Measurements from ENCODE around the gene GCGR. TPM values are rescaled to one million over a fixed set of nuclear protein-coding genes. Genes with fewer than 3 reads are reported as not detected.

Gene GCGR
- total RNA-seq: not detected

DNA sequence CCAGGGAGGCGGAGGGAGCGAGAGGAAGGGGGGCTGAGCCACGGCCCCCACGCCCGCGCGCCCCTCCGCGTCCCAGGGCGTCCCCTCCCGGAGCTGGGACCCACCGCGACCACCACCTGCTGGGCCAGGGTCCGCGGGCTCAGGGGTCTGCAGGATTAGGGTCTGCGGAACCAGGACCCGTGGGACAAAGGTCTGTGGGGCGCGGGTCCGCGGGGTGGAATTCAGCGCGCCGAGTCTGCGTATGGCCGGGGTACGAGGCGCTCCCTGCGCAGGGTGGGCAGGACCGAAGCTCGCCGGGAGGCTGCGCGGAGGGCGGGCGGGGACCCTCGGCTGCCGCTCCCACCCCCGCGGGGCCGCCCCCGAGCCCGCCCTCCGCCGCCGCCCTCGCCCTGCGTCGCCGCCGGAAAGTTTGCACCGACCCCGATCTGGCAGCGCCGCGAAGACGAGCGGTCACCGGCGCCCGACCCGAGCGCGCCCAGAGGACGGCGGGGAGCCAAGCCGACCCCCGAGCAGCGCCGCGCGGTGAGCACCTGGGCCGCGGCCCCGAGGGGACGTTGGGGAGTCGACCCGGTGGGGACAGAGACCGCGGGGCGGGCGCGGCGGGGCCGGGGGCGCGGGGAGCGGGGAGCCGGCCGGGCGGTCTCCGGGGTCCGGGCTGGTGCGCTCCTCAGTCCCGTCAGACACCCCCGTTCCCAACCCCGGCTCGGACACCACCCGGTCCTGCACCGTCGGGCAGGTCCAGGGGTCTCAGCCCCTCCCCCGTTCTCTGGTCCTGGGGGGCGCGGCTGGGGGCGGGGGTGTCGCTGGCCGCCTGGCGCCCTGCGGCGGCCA, at the start of gene GCGR:
GCGR (plus strand) TSS at position 423 of the 831 bp plus-strand sequence. CDS start 4,869 bp downstream, outside the sequence.
- no peaks in the 10 kb centered on the region for H3K9me3 ChIP-seq
- H3K27me3 ChIP-seq: peaks cover 19% of the 10 kb centered on the region
- intact Hi-C loops (cut with DNase I): no loop called here
- H3K36me3 ChIP-seq: no peaks in the 10 kb centered on the region
- H3K27ac ChIP-seq: no peak within 1 kb of the TSS
- DNase-seq: no peak
- no peak within 1 kb of the TSS for H3K4me3 ChIP-seq (replicated peaks in 1 of 3)
- peaks cover 3 to 18% of the 10 kb centered on the region in 2 donors for H3K4me1 ChIP-seq
- 7% methylated on average over 6 of the region's 110 CpGs; no CpG with 5 or more reads in 1 of the 2 donors for WGBS, 2 donors
- no peak for TF ChIP-seq POLR2A (IDR thresholded peaks at IDR 0.05)
- TF ChIP-seq, protein P1, sequence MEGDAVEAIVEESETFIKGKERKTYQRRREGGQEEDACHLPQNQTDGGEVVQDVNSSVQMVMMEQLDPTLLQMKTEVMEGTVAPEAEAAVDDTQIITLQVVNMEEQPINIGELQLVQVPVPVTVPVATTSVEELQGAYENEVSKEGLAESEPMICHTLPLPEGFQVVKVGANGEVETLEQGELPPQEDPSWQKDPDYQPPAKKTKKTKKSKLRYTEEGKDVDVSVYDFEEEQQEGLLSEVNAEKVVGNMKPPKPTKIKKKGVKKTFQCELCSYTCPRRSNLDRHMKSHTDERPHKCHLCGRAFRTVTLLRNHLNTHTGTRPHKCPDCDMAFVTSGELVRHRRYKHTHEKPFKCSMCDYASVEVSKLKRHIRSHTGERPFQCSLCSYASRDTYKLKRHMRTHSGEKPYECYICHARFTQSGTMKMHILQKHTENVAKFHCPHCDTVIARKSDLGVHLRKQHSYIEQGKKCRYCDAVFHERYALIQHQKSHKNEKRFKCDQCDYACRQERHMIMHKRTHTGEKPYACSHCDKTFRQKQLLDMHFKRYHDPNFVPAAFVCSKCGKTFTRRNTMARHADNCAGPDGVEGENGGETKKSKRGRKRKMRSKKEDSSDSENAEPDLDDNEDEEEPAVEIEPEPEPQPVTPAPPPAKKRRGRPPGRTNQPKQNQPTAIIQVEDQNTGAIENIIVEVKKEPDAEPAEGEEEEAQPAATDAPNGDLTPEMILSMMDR (IDR thresholded peaks at IDR 0.05): no peak

DNA sequence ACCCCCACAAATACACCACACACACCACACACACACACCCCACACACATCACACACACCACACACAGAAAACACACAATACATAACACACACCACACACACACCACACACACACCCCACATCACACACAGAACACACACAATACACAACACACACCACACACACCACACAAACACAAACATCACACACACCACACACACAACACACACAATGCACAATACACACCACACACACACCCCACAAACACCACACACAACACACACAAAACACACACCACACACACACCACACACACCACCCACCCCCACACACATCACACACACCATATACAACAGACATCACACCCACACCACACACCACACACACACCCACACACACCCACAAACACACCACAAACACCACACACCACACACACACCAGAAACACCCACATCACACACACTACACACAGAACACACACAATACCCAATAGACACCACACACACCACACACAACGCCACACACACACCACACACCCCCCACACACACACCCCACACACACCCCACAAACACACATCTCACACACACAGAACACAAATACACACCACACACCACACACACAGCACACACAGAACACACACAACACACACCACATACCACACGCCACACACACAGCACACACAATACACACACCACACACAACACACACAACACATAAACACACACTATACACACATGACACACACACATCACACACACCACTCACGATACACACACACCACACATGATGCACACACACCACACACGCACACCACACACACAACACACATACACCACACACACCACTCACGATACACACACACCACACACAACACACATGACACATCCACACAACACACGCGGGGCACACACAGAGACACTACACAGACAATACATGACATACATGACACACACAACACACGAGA, 11.0 kb upstream of the GCGR start:
- no peak for TF ChIP-seq POLR2A (IDR thresholded peaks at IDR 0.05)
- TF ChIP-seq, protein P1 (IDR thresholded peaks at IDR 0.05): no peak
- WGBS, 2 donors: 87 to 89% methylated on average over 8 of the region's 8 CpGs
- Histone ChIP-seq H3K27me3 (no peaks in the 10 kb centered on the region), H3K9me3 (no peaks in the 10 kb centered on the region), H3K36me3 (no peaks in the 10 kb centered on the region), H3K27ac (no peak overlapping the region), H3K4me1 (no peaks in the 10 kb centered on the region), H3K4me3 (replicated peaks in 1 of 3) (no peak overlapping the region)
- DNase-seq: no peak
- intact Hi-C loops (cut with DNase I): no loop called here

DNA sequence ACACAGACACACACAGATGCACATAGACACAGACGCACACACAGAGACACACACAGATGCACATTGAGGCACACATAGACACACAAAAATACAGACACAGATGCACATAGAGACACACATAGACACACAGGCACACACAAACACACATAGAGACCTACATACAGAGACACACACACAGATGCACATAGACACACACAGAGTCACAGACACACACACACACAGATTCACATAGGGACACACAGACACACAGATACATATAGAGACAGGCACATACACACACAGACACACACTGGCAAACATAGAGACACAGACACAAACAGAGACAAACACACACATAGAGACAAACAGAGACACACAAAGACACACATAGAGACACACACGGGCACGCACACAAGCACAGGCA, 9.9 kb upstream of the GCGR start:
- H3K36me3 ChIP-seq: no peaks in the 10 kb centered on the region
- 85 to 86% methylated on average over 3 of the region's 3 CpGs for WGBS, 2 donors
- TF ChIP-seq, protein P1 (IDR thresholded peaks at IDR 0.05): no peak
- no peak for TF ChIP-seq POLR2A (IDR thresholded peaks at IDR 0.05)
- H3K27me3 ChIP-seq: no peaks in the 10 kb centered on the region
- no peaks in the 10 kb centered on the region for H3K4me1 ChIP-seq
- no peak overlapping the region for H3K4me3 ChIP-seq (replicated peaks in 1 of 3)
- DNase-seq: no peak
- H3K27ac ChIP-seq: no peak overlapping the region
- H3K9me3 ChIP-seq: no peaks in the 10 kb centered on the region
- intact Hi-C loops (cut with DNase I): no loop called here

DNA sequence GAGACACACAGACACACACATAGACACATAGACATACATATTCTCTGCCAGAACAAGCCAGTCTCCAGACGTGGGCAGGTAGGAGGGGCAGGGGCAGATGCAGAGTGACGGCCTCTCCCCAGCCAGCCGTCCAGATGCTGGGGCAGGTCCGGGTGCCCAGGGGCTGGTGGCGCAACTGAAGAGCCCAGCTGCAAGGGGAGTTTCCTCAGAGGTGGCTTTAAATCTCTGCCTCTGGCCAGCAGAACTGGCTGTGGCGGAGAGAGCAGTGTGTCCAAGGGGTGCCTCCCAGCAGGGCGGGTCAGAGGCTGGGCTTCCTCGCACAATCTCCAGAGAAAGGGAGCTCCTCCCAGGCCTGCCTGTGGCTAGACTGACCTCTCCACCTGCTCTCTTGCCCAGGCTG, 9.4 kb upstream of the GCGR start:
- Histone ChIP-seq H3K27ac (no peak overlapping the region), H3K36me3 (no peaks in the 10 kb centered on the region), H3K9me3 (no peaks in the 10 kb centered on the region), H3K27me3 (no peaks in the 10 kb centered on the region), H3K4me3 (replicated peaks in 1 of 3) (no peak overlapping the region), H3K4me1 (no peaks in the 10 kb centered on the region)
- TF ChIP-seq, protein P1 (IDR thresholded peaks at IDR 0.05): no peak
- no peak for TF ChIP-seq POLR2A (IDR thresholded peaks at IDR 0.05)
- intact Hi-C loops (cut with DNase I): no loop called here
- DNase-seq: no peak
- 46 to 65% methylated on average over 4 to 7 of the region's 8 CpGs for WGBS, 2 donors
